ENCODE results near the gene TDRD7.

TDRD7 gene

DNA sequence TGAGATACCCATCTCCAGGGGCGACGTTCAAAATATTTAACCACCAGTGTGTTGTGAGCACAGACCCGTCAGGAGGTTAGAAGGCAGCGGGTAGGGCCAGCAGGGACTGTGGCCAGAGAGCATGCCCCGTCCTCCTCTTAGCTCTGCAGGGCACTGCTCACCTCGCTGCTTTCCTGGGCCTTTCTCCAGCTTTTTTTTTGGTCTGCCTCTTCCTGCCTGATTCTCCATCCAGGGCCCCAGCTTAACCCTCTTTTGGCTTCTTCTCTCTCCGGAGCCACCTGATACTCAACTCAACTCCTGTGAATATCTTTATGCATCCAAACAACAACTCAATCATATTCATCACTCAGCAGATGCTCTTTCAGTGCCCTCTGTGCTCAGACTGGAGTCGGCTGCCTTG, 133.6 kb downstream of the TDRD7 start:
- in situ Hi-C loops (cut with HindIII; ENCODE audit: low pct_ligation_motif_present, low sequenced_read_pairs), result no loop called here
- no peak for DNase-seq
- Histone ChIP-seq H3K27me3 (replicated peaks) (no peaks in the 10 kb centered on the region), H3K4me3 (ENCODE audit: low read depth, low read length) (no peak overlapping the region), H3K27ac (no peak overlapping the region), H3K36me3 (replicated peaks) (no peaks in the 10 kb centered on the region)
- TF ChIP-seq, protein P1, sequence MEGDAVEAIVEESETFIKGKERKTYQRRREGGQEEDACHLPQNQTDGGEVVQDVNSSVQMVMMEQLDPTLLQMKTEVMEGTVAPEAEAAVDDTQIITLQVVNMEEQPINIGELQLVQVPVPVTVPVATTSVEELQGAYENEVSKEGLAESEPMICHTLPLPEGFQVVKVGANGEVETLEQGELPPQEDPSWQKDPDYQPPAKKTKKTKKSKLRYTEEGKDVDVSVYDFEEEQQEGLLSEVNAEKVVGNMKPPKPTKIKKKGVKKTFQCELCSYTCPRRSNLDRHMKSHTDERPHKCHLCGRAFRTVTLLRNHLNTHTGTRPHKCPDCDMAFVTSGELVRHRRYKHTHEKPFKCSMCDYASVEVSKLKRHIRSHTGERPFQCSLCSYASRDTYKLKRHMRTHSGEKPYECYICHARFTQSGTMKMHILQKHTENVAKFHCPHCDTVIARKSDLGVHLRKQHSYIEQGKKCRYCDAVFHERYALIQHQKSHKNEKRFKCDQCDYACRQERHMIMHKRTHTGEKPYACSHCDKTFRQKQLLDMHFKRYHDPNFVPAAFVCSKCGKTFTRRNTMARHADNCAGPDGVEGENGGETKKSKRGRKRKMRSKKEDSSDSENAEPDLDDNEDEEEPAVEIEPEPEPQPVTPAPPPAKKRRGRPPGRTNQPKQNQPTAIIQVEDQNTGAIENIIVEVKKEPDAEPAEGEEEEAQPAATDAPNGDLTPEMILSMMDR (IDR thresholded peaks at IDR 0.05; ENCODE audit: low read depth, low read length, missing control alignments), result no peak

Measured in brain microvascular endothelial cell (primary cell).